GM18507 (cell line): ENCODE data around the gene PRKCE.

ENCODE experiments used
- DNase-seq: peaks from one replicate; pipeline ENCODE4 v3.0.0; 2011; ENCODE audit warnings: low read depth; ENCODE audit not compliant: insufficient read length; ENCODE audit errors: extremely low spot score
- FAIRE-seq: peaks from 2 replicates; lab custom pipeline; 2011; peaks lifted over from hg19 to GRCh38; lab: Jason Lieb, UNC

PRKCE gene

DNA sequence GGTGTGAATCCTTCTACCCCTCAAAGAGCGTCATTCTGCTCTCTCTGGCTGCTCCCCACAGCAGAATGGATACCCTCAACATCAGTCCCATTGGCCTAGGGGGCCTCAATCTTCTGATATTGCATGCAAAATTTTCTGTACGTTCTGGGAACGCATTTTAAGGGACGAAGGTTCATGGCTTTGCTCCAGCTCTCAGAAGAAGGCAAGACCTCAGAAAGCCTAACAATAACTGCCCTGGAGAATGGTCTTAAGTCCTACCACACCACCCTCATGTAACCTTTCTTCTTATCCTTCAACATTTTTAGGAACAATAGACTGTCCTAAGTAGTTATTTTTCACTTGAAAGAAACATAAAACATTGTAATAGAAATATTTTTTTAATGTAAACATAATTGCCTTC is 212.6 kb downstream of the PRKCE start:
- DNase-seq (no peak), FAIRE-seq (no peak)

DNA sequence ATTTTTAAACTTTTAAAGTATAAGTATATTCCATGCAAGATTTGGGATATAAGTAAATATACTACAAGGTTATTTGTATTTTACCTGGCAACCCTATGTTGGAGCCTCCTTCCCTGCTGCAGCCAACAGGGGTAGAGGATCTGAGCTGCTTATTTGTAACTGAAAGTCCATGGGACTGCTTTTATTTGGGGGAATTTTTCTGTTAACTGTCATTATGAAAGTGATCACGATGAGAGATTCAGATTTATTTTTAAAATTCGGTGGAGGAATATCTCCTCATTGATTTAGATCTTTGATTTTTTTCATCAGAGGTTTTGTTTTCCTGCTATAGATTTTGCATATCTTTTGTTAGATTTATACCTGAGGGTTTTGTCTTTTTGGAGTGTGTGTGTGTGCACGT is 215.9 kb downstream of the PRKCE start:
- no peak for DNase-seq
- FAIRE-seq = no peak

DNA sequence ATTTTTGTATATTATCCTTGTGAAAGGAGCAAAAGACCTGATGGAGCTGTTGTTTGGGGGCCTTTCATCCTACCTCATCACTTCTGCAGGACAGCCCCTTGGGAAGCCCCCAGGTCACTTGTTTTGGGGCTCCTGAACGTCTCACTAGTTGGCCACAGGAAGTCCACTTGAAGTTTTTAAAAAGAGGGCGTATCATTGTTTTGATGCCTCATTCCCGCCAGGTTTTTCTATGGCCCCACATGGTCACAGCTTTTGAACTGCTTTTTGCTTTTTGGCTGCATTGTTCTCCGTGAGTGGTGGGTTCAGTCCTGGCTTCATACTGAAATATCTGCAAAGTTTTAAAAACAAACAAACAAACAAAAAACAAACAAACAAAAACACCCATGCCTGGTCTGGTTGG is 216.3 kb downstream of the PRKCE start:
- no peak for DNase-seq
- no peak for FAIRE-seq

DNA sequence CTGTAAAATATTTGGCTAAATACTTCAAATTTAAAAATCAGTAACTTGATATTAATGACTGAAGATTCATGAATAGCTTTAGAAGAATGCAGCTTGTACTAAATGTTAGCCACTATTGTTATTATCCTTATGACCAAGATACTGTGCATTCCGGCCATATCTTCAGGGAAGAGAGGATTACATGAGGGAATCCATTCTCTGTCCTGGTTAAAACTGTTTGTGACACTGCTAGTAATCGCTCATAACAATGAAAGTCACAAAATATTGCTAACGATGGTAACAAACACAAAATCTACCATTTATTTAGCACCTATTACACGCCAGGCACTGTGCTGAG is 217.7 kb downstream of the PRKCE start:
- DNase-seq (no peak), FAIRE-seq (no peak)

DNA sequence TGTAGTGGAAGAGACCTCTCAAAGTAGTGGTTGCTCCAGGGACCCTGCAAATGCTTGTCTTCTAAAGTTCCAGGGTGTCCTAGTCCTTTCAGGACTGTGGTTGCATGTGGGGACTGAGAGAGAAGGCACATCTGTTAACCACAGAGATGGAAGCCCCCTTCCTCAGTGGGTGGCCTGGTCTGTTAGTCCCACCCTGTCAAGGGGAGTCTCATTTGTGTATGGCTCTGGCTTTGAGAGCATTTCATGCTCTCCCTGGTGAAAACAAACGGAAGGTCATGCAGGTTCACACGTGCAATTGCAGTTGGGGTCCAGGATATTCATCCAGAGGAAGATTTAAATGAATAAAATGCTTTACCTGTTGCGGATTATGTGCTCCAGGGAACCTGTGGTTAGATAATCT is 219.6 kb downstream of the PRKCE start:
- DNase-seq (no peak), FAIRE-seq (no peak)

DNA sequence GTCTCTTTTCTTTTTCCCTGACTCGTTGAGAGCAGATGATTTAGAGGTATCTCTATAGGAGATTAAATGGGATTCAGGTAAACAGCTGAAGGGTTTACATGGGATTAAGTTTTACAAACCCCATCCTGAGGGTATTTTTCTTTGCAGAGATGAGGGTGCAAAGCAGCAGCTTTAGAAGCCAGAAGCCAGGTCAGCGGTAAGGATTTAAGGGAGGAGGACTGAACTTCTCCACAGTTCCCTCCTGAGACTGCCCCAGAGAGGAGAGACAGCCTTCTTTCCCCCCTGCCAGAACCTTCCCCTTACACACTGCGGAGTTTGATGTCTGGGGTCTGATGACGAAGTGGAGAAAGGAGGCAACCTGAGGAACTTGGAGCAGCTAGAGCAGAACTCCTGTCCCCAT is 220.1 kb downstream of the PRKCE start:
- DNase-seq (no peak), FAIRE-seq (no peak)

DNA sequence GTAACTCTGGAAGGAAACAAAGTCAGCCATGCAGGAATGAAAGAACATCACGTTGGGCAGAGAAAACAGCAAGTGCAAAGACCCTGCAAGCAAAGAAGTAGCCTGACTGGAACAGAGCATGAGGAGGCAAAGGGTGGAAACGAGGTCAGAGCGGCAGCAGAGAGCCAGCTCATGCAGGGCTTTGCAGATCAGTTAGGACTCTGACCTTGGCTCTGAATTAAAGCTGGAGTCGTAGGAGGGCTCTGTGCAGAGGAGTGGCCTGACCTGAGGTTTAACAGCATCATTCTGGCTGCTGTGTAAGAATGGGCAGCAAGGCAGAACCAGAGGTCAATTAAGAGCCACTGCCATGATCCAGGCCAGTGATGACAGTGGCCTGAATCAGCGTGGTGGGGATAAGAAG is 220.7 kb downstream of the PRKCE start:
- FAIRE-seq = no peak

DNA sequence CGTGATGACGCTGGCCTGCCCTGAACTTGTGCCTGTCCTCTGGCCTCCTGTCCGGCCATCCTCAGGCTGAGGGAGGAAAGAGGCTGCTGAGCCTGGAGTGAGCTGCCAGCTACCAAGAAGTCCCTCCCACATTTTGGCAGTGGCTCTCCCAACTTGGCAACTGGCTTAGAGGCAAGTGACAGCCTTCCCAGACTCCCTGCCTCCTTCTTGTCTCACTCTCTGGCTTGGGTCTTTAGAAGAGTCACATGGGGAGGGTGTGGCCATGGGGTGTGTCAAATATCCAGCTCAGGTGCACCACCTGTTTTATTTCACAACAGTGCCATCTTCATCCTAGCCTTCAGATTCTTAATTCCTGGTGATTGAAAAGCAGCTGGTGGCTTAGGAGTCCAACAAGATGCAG is 222.9 kb downstream of the PRKCE start:
- FAIRE-seq (no peak), DNase-seq (no peak)

More for the DNA sequence above, 220.7 kb downstream of the PRKCE start:
- no peak for DNase-seq

DNA sequence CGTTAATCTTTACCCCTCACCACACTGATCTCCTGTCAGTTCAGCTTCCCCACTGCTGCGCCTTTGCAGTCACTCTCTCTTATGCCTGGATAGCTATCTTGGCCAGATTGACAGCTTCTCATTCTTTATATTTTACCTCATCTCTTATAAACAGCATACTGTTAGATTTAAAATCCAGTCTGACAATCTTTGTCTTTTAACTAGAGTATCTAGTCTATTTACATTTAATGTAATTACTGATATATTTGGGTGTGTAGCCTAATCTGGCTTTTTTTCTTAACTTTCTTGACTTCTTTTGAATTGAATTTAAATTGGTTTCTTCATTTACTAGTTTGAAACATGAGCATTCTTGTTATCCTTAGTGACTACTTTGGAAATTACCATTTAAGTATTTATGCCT is 225.1 kb downstream of the PRKCE start:
- DNase-seq = no peak
- no peak for FAIRE-seq

DNA sequence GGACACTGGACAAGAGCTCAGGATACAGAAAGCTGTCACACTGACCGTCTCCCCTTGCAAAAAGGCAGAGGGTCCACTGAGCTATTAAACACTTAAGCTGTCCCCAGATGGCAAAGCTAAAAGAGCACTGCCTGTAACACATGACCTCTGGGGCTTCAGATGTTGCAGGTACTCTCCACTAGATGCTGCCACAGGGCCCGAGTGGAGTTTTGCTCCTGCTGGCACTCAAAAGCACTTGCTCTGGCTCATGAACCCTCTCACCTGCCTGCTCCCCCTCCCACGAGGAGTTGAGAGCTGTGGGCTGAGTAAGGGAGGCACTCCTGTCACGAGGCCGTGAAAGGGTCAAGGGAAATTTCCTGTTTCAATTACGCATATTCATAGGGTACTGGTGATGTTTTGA is 227.9 kb downstream of the PRKCE start:
- no peak for DNase-seq
- no peak for FAIRE-seq

DNA sequence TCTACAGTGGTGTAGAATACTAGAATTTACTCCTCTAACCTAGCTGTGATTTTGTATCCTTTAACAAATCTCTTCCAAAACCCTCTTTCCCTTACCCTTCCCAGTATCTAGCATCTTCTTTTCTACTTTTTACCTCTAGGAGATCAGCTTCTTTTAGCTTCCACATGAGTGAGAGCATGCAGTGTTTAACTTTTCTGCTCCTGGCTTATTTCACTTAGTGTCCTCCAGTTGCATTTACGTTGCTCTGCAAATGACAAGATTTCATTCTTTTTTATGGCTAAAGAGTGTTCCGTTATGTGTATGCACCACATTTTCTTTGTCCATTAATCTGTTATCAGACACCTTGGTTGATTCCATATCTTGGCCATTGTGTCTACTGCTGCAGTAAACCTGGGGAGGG is 228.5 kb downstream of the PRKCE start:
- DNase-seq (no peak), FAIRE-seq (no peak)

DNA sequence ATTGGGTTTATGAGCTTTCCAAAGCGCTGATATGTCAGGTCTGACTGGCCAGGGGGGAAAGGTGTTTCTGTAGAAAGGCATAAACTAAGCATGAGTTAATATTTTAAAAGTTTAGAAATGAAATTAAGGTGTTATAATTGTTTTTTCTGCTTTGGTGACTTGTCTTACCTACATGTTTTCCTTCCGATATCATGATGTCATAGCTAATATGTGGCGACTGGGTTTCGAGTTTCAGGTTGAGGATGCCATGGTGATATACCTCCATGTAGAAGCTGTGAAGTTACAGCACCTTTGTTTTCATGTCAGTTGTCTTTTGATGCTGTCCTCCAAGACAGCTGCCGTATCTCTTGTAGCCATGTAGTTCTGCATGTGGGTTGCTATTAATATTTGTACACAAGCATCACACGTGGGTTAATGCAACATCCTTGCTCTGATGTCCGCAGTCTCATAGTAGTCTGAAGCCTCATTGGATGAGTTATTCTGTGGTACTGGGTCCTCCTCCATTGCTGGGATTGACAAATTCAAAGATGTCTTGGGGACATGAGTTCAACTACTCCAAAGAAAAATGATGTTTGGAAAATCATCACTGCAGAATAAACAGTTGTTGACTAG is 230.6 kb downstream of the PRKCE start:
- FAIRE-seq = no peak
- no peak for DNase-seq

DNA sequence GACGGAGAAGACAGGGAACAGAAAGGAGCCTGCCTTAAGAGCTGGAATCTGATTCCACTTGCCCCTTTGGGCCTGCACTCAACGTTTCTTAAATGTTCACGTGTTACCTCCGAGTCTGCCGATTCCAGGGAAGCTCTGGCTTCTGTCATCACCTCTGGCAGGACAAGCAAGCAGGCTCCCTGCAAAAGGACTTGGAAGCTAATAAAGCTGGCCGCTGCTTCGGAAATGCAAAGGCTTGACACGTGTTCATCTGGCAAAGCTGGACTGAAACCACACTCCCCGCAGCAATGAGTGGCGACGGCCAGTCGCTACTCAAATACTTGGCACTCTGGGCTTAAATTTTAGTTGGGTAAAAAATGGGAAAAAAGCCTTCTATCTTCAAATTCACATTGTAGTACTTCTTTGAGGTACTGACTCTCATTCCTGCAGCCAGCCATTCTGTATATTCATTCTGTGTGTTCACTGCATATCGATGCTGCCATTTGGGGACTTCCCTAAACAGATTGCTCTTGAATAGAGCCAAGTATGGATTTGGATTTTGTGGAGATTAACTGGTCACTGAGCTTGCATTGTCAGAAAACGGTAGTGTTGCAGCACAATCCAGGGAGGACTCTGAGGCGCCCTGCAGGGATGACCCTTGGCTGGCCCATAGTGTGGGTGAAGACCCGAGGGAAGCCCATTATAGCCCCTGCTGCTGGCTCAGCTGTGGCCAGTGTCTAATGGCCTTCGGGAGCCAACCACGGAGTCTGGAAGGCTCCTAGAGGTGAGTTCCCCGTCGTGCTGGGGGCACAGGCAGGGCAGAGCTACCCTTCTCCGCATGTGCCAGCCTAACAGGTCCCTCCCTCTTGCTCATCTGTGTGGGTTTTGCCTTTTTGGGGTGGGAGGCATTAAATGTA is 231.5 kb downstream of the PRKCE start:
- no peak for DNase-seq
- FAIRE-seq = no peak

DNA sequence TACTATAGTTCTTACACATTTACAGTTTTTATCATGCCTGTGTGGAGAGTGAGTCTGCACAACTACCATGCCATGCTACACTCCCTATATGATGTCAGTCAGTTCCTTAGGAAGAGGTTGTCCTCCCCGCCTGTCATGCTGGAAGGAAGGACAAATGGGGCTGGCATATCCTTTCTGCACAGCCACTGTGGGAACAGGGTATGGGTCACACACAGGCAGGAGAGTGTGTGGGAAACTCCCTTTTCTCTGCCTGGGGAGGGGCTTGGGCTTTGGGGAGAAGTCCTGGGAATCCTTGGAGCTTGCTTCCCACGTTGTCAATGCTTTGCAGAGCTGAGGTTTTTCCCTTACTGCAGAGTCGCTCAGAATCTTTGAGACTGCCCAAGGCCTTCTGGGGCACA is 232.1 kb downstream of the PRKCE start:
- no peak for DNase-seq
- no peak for FAIRE-seq

DNA sequence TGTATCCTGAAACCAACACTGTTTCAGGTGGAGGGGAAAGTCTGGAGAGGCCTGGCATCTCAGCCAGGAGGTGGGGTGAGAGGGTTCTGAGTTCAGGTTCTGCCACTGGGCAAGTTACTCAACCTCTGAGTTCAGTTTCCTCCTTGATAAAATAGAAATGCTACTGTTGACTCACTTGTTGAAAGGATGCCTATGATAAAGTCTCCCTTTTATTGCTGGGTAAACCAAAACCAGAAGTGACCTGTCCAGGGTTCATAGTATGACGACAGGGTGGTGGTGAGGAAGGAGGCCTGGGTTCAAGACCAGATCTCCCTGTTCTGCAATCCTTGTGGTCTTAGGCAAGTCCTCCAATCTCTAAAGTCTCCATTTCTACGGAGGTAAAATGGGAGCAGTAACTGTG is 232.7 kb downstream of the PRKCE start:
- no peak for FAIRE-seq
- no peak for DNase-seq

DNA sequence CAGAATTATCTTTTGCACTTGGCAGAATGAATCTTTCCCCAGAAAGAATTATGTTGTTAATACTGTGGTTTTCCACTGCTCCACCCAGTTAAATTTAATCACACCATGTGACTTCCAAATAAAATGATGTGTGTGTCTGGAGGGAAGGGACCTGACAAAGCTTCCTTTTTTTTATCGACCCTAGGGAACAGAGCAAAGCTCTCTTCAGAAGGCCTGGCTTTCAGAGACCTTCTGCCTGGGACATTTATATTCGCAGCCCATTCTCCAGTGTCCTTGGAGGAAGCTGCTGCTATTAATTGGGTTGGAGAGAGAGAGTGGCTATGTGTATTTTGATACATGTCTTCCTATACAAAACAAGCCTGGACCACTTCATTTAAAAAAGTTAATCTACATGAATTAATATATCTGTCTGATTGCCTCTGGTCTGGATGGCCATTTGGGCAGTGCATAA is 233.7 kb downstream of the PRKCE start:
- DNase-seq = no peak
- FAIRE-seq = no peak

DNA sequence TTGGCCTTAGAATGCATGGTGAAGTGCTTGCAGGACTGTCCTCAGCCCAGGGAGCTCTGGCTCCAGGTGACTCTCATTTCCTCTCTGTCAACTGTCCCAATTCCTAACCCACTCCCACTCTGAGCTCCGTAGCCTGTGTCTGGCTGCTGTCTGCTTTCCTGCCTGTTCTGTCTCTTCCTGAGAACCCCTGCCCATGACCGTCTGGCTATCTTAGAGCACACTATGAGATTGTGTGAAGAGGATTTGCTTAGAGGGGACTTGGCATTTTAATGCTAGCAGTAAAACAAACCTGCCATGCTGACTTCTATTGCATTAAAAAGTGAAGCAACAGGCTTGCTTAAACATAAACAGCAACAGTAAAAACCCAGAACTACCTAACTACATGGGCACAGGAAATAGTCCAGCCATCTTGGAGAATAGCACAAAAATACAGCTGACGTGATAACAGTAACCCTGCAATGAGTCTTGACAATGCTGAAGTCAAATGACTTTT is 234.7 kb downstream of the PRKCE start:
- no peak for DNase-seq
- FAIRE-seq = no peak

DNA sequence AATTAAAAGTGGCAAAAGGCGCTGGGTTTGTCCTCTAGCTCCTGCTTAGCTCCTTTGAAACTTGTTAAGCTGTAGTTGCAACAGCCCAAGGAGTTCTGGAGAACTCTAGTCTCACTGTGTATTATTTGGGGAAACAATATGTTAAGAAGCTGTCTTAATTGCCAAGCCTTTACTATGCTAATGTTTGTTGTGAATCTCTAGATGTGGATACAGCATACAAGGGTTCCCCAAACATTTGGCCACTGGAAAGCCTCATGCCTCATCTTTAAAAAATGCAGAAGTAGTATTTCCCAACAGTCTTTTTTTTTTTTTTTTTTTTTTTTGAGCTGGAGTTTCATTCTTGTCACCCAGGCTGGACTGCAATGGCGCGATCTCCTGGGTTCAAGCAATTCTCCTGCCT is 236.7 kb downstream of the PRKCE start:
- no peak for DNase-seq
- FAIRE-seq = no peak

DNA sequence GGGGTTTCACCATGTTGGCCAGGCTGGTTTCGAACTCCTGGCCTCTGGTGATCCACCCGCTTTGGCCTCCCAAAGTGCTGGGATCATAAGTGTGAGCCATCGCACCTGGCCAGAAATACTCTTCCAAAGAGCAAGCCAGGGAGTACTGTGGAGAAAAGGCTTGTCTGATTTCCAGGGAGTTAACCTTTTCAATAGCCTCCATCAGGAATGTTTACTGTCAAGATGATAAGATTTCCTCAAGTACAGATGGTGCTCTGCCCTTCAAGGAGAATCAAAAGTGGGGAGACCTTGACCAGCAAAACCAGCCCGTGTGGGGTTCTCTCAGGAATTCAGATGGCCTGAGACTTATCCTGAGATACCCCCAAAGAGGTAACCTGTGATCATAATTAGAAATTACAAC is 237.2 kb downstream of the PRKCE start:
- no peak for FAIRE-seq
- DNase-seq = no peak

DNA sequence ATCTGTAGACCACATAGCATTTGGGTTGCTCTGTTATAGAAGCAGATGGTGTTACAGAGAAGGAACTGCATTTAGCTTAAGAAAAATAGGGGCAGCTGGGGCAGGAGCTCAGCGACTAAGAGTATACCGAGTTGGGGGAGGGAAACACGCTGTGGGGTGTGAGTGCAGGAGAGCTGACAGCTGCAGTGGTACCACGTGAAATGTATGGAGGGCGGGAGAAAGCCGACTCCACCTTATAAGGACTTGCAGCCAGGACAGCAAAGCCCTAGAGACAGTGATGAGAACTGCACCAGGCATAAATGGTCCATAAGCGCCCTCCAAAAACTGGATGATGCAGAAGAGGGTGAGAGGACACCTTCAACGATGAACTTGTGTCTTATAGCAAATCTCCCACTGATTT is 237.6 kb downstream of the PRKCE start:
- FAIRE-seq = peak; percentile 91
- peak; percentile 64 for DNase-seq
